Kidney tubule cell (primary cell): ENCODE data around the gene COPA.
"Not testable (repeated sequence)": the region's sequence is repeated elsewhere in the genome, so short reads cannot be mapped to it uniquely, and the experiment has no call there.

Experiments
- DNase-seq: peaks from one replicate; pipeline ENCODE4 v3.0.0-alpha.2; 2018; ENCODE audit warnings: low spot score

The COPA gene

DNA sequence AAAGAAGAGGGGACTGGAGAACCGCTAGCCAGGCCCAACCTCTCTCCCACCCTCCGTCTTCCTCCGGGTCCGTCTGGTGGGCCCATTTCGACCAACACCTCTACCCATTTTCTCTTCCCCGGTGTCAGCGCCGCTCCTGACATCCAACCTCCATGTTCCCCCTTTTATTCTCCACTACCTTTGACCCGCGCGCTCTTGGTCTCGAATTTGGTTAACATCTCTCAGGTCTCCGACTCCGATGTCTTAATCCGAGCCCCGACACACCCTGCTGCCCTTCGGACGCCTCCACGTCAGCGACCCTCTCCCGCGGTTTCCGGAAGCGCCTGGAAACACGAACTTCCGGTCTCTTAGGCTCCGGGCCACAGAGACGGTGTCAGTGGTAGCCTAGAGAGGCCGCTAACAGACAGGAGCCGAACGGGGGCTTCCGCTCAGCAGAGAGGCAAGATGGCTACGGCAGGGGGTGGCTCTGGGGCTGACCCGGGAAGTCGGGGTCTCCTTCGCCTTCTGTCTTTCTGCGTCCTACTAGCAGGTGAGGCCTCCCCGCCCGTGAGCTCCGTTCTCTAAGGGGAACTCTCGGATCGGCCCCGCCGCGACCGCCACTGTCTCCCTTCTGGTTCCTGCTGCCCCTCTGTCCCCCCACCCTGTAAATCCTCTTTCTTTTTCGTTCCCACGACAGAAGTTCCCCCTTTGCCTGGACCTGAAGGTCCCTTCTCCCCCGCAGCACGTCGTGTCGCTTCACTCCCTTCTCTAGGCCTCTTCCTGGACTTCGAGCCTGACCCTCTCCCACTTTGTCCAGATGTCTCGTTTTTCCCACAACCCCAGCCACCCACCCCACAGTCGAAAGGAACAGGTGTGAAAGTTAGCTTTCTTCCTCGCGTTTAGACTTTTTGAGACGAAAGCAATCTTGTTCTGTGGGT lies at the start of gene COPA, which contains the start of gene NCSTN:
Gene COPA (minus strand): TSS at position 298 of the 917 bp plus-strand sequence. CDS start 80 bp downstream, at position 218.
Gene NCSTN (plus strand): TSS at position 431 of the 917 bp plus-strand sequence. CDS start 14 bp downstream, at position 445.
- peak; percentile 96 for DNase-seq

GRCh38 chr1:160388406-160388805 lies 45.4 kb upstream of the COPA start:
- not testable (repeated sequence) for DNase-seq

- DNase-seq = not testable (repeated sequence)
Measured at GRCh38 chr1:160384812-160385211, 41.8 kb upstream of the COPA start.

GRCh38 chr1:160377585-160378206 lies 34.6 kb upstream of the COPA start:
- peak; percentile 55 for DNase-seq

DNA sequence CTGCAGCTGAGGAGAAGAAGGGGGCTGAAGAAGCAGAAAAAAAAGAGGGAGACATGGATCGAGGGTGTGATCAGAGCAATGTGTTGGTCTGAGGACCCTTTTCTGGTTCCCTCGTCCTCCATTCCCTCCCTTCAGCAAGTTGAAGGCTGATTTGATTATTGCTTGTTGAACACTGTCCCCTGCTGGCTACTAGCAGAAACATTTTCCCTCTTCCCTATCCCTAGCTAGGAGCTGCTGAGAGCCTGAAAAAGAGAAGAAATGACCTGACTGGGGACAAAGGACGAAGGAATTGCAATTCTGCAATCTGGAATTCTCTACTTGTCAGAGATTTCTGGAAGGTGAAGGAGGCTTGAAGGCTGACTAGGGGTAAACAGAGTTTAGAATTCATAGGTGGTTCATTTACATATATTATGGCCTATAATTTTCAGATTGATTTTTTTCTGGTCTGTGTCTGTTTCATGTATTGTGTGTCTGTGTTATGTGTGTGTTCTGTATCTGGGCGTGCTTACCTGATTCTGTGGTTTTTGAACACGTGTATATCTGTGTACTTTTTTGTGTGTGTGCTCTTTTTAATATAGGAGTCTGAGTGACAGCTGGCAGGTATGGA lies 33.6 kb upstream of the COPA start:
- DNase-seq = peak; percentile 66

- peak; percentile 47 for DNase-seq
Measured at GRCh38 chr1:160375788-160376524, 32.9 kb upstream of the COPA start.

GRCh38 chr1:160374306-160375110 lies 31.5 kb upstream of the COPA start:
- peak; percentile 7 for DNase-seq

GRCh38 chr1:160373696-160374095 lies 30.6 kb upstream of the COPA start:
- no peak for DNase-seq

- no peak for DNase-seq
Measured at GRCh38 chr1:160371756-160372155, 28.7 kb upstream of the COPA start.

GRCh38 chr1:160371346-160371631 lies 28.2 kb upstream of the COPA start:
- DNase-seq = no peak

- DNase-seq = no peak
Measured at GRCh38 chr1:160370561-160371345, 27.7 kb upstream of the COPA start.

GRCh38 chr1:160369087-160369486 lies 26.0 kb upstream of the COPA start:
- no peak for DNase-seq

- DNase-seq = no peak
Measured at GRCh38 chr1:160367934-160368923, 25.2 kb upstream of the COPA start.

DNA sequence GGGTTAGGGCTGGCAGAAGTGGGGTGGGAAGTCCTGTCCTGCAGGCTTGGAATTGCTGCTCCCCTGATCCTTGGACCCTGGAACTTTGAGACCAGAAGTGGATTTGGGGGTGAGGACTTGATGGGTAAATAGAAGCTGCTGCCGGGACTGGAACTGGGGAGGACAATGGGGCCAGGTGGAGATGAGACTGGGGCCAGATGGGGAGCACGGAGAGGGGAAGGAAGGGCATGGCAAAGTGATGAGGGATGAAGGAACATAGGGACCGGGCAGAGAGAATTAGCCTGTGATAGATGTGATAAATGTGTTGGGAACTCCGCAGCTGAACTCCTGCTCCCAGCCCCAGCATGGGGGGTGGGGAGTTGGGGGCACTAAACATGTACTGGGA lies 24.5 kb upstream of the COPA start:
- DNase-seq = no peak

- no peak for DNase-seq
Measured at GRCh38 chr1:160366731-160367515, 23.9 kb upstream of the COPA start, which contains the start of gene NHLH1. TSS of gene NHLH1 (plus strand) at chr1:160367071. CDS start at chr1:160370732, 3,661 bp downstream.

- no peak for DNase-seq
Measured at GRCh38 chr1:160365325-160365724, 22.3 kb upstream of the COPA start.

DNA sequence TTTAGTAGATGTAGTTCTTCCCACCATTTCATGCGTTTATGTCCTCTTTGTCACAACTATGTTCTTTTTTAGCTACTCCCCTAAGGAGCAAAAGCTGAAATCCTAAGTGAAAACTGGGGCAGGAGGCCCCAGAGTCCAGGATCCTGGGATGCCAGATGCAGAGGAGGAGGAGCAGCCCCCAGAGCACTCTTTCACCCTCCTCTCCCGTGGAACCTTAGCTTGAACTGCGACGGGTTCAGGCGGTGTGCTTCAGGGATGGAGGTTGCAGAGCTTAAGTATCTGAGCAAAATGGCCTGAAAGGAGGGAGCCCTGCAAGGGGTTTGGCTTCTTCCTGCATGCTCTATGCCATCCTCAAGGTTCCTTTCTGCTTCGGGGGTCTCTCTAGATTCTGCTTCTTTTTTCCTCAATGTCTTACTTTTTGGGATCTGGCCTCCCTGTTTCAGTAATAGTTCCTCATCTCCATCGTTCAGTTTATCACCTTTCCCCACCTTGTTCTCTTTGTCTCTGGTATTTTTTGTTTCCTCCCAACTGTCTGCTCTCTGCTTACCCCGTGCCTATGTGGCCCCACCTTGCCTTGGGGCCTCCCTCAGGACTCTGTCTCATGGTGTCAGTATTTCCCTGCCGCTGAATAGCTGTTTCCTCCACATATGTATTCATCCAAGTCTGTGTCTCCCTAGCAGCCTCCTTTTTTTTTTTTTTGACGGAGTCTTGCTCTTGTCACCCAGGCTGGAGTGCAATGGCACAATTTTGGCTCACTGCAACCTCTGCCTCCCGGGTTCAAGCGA lies 21.1 kb upstream of the COPA start:
- no peak for DNase-seq

DNA sequence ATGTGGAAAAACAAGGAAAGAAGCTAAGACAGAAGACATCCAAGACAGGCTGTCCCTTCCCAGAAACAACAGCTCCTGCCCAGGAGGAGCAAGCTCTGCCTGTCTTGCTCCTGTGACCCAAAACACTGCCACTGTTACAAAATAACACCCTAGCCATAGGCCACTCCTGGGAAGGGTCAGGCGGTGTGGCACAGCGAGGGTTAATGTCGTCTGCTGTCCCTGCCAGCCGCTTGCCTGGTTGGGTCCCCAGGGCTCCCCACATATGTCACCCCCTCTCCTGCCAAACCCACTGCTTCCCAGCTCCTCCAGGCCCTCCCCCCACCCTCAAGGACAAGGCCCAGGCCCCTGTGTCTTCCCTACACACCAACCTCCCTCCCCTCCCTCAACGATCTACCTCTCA lies 20.0 kb upstream of the COPA start:
- no peak for DNase-seq
